Activated CD8-positive, alpha-beta memory T cell treated with anti-CD3 and anti-CD28 coated beads, Interleukin-2, amount 50 U/mL, for 1 hour (primary cell): ENCODE results near the gene SUSD2.
"Not testable (repeated sequence)": the region's sequence is repeated elsewhere in the genome, so short reads cannot be mapped to it uniquely, and the experiment has no call there.

ENCODE experiments used
- DNase-seq: peaks from one replicate; pipeline ENCODE4 v3.0.0-alpha.2; 2020; ENCODE audit errors: extremely low read depth

Gene SUSD2

DNA sequence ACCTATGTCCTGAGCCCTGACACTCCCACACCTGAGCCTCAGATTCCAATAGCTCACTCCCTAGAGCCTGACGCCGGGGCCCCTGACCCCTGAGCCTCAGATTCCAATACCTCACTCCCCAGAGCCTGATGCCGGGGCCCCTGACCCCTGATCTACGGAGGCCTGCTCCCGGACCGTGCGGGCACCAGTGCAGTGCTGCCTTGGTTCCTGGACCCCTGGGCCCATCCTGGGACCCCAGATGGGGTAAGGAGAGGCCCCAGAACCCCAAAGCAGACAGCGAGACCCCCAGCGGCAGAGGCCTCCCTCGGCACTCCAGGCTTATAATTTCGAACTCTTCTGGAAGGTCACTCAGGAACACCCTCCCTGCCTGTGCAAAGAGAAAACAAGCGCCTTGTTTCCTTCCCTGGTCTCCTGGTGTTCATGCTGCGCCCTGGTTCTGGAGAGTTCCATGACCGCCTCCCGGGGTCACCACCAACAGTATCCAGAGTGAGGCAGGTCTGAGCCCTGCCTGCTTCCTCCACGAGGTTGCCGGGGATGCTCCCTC, 7.5 kb downstream of the SUSD2 start:
- no peak for DNase-seq

DNA sequence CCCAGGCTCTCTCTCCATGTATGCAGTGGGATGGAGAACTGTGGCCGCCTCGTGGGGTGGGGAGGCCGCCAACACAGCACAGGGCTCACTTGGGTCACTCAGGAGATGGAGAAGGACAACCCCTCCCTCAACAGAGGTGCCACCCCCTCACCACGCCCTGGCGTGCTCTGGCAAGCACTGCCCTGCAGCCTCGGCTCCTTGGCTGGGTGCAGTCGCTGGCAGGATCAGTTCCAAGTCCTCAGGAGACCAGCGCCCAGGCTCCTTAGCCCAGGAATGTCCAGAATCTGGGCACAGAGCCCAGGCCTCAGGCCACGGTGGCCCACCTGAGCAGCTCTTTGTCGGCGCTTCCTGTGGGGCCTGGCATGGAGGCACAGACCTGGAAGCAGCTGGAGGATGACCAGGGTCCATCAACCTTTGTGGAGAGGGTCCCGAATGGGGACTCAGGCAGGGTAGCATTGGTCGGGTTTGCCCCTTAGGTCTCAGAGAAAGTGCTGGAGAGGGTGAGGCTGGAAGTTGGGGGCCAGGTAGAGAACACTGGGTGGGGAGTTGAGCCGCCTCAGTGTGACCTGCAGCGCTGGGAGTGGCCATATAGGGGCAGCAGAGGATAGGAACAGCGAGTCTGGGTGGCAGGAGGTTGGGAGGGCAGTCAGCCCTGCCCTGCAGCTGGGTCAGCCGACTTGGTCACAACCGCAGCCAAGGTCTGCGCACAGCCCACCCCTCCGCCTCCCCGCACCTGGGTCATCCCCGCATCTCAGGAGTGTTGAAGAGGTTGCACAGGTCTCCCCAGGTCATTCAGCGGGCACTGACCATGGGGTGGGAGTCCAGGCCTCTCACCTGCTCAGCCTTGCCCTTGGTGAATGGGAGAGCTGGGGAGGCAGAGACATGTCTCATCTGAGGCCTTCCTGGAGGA, 8.2 kb downstream of the SUSD2 start:
- DNase-seq, result no peak

- DNase-seq, result no peak
Measured at GRCh38 chr22:24190159-24190540, 8.9 kb downstream of the SUSD2 start.

- no peak for DNase-seq
Measured at GRCh38 chr22:24190596-24191208, 9.4 kb downstream of the SUSD2 start.

DNA sequence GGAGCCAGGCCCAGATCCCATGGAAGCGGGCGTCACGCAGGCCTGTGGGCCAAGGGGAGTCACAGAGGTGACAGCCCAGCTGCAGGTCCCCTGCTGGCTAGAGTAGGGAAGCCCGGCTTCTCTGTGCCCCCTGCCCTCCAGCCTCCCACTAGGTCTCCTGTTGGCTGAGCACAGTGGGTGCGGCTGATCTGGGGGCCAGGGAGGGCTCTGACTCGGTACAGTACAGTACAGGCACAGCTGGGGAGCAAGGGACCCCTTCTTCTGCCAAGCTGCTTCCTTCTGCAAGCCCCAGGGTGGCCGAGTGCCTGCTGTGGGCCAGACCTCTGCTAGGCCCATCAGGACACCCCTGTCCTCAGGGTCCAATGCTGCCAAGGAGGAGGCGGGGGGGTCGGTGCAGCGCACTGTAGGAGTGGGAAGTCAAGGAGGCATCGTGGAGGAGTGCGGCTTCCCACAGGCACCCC, 10.1 kb downstream of the SUSD2 start:
- DNase-seq, result no peak

DNA sequence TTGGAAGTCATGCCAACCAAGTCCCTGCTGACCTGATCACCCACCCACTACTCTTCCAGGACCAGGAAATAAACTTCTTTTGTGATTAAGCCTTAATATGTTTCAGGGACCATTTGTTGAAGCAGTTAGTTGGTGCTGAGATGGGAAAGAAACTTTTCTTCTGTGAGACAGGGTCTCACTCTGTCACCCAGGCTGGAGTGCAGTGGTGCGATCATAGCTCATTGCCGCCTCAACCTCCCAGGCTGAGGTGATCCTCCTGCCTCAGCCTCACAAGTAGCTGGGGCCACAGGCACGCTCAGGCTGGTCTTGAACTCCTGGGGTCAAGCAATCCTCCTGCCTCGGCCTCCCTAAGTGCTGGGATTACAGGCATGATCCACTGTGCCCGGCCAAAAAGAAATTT, 10.6 kb downstream of the SUSD2 start:
- no peak for DNase-seq

- no peak for DNase-seq
Measured at GRCh38 chr22:24198682-24199052, 17.4 kb downstream of the SUSD2 start.

GRCh38 chr22:24200619-24201212, 19.4 kb downstream of the SUSD2 start:
- DNase-seq, result no peak

- no peak for DNase-seq
Measured at GRCh38 chr22:24201681-24202614, 20.7 kb downstream of the SUSD2 start.

DNA sequence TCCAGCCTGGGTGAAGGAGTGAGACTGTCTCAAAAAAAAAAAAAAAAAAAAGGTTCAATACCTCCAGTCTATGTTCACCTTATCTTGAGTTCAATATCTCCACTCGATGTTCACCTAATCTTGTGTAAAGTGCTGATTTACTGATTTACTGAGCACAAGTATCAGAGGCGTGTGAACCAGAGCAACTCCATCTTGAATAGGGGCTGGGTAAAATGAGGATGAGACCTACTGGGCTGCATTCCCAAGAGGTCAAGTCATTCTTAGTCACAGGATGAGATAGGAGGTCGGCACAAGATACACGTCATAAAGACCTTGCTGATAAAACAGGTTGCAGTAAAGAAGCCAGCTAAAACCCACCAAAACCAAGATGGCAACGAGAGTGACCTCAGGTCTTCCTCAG, 22.6 kb downstream of the SUSD2 start:
- not testable (repeated sequence) for DNase-seq

DNA sequence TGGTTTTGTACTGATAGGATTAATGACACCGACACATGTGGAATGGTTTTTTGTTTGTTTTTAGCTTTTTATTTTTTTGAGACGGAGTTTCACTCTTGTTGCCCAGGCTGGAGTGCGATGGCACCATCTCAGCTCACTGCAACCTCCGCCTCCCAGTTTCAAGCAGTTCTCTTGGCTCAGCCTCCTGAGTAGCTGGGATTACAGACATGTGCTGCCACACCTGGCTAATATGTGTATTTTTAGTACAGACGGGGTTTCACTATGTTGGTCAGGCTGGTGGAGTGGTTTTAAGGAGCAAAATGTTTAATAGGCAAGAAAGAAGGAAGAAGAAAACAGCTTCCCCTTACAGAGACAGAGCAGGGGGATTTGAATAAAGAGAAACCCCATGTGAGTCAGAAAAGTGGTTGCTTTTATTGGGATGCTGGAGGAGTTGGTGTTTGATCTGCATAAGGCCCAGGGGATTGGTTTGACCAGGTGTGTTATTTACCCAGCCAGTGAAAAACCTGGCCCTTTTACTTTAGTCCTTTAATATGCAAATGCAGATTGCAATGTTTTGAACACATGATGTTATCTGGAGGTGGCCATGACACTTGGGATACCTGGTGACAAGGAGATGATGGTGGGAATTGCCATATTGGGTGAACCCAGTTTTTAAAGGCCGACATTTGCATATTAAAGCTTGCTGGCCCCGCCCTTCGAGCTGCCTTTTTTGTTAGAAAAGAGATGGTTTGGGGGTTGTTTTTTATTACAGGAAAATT, 24.3 kb downstream of the SUSD2 start:
- no peak for DNase-seq

DNA sequence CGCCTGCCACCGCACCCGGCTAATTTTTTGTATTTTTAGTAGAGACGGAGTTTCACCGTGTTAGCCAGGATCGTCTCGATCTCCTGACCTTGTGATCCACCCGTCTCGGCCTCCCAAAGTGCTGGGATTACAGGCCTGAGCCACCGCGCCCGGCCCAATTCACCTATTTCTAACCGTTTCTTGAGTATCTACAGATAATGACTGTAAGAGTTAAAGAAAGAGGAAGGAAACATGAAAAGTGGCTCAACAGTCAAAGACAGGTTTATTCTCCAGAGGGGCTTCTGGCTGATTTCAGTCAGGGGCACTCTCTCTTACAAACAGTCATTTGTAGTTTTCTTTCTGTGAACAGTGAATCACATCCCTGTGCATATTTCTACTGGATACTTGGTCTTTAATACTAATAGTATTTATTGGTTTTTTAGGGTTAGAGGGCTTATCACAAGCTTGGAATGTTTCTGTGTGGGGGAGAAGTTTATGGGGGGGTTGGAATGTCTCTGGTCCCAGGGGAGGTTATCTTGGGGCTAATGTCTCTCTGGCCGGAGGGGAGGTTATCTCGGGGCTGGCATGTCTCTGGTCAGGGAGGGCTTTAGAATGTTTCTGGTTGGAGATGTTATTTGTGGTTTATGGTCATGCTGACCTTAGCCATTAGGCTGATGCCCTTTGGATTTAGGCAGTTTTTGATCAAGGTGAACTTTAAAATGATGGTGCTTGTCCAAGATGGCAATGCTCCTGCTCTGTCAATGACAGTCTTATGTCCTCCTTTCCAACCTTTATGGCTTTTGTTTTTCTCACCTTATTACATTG, 25.4 kb downstream of the SUSD2 start:
- DNase-seq, result not testable (repeated sequence)

- no peak for DNase-seq
Measured at GRCh38 chr22:24207264-24208011, 26.2 kb downstream of the SUSD2 start.

DNA sequence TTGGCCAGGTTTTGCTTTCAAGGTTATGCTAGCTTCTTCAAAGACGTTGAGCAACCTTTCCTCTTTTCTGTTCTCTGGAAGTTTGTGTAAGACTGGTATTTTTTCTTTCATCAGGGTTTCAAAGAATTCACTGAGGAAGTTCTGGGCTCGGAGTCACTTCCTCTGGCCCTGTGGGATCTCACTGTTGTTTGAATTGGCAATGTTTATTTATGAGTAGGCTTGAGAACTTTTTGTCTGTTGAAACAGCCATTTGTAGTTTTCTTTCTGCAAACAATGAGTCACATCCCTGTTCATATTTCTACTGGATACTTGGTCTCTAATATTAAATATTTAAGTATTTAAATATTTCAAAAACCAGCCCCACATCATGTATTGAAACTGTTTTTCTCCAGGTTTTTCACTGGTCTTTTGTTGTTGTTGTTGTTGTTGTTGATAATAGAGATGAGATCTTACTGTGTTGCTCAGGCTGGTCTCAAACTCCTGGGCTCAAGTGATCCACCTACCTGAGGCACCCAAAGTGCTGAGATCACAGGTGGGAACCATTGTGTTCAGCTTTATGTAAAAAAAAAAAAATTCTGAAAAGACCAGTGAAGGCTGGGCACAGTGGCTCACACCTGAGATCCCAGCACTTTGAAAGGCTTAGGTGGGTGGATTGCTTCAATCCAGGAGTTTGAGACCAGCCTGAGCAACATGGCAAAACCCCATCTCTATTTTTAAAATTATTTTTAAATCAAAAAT, 26.9 kb downstream of the SUSD2 start:
- no peak for DNase-seq

DNA sequence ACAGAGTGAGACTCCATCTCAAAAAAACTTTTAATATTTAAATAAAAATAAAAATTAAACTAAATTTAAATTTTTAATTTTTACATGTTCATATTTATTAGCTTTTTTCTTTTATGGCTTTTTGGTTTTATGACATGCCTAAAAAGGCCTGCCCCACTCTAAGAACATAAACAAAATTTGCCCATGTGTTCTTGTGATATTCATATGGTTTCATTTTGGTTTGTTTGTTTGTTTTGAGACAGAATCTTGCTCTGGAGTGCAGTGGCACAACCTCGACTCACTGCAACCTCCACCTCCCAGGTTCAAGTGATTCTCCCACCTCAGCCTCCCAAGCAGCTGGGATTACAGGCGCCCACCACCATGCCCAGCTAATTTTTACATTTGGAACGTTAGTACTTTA, 27.7 kb downstream of the SUSD2 start:
- no peak for DNase-seq

GRCh38 chr22:24209687-24210086, 28.4 kb downstream of the SUSD2 start:
- no peak for DNase-seq

DNA sequence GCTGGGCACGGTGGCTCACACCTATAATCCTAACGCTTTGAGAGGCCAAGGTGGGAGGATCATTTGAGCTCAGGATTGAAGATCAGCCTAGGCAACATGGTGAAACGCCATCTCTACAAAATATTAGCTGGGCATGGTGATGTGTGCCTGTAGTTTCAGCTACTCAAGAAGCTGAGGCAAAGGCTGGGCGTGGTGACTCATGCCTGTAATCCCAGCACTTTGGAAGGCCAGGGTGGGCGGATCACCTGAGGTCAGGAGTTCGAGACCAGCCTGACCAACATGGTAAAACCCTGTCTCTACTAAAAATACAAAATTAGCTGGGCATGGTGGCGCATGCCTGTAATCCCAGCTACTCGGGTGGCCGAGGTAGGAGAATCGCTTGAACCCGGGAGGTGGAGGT, 29.1 kb downstream of the SUSD2 start:
- not testable (repeated sequence) for DNase-seq

DNA sequence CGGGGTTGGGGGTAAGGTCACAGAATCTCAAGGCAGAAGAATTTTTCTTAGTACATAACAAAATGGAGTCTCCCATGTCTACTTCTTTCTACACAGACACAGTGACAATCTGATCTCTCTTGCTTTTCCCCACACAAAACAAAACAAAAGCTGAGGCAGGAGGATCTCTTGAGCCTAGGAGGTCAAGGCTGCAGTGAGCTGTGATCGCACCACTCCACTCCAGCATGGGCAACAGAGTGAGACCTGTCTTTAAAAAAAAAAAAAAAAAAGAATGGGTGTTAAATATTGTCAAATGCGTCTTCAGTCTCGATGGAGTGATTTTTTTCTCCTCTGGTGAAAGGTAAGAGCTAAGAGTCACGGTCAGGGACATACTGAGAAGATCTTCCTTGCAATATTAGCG, 30.4 kb downstream of the SUSD2 start:
- not testable (repeated sequence) for DNase-seq
